H9 (cell line): ENCODE results near the gene POTEM. TPM values are rescaled to one million over a fixed set of nuclear protein-coding genes. Genes with fewer than 3 reads are reported as not detected.
"Not testable (repeated sequence)": the region's sequence is repeated elsewhere in the genome, so short reads cannot be mapped to it uniquely, and the experiment has no call there.

ENCODE experiments used
- DNase-seq: peaks from one replicate; pipeline ENCODE4 v3.0.0-alpha.2; 2017
- H2AFZ ChIP-seq: one replicate; pipeline ENCODE4 v1.6.1; 2013; ENCODE audit warnings: mild to moderate bottlenecking, low read length, control low read depth, moderate library complexity
- H2AK5ac ChIP-seq: 2 replicates; pipeline ENCODE4 v1.6.1; 2013; ENCODE audit warnings: low read length, control low read depth, mixed read lengths; ENCODE audit not compliant: insufficient read length
- H2BK120ac ChIP-seq: one replicate; pipeline ENCODE4 v1.6.1; 2013; ENCODE audit warnings: low read depth, mild to moderate bottlenecking, low read length, control low read depth, inconsistent platforms; ENCODE audit not compliant: poor library complexity, severe bottlenecking
- H2BK12ac ChIP-seq: 2 replicates; pipeline ENCODE4 v1.6.1; 2013; ENCODE audit warnings: low read length, control low read depth, mixed read lengths, low read depth; ENCODE audit not compliant: insufficient read length
- H2BK15ac ChIP-seq: 2 replicates; pipeline ENCODE4 v1.6.1; 2013; ENCODE audit warnings: low read depth, low read length, control low read depth
- H2BK20ac ChIP-seq: one replicate; pipeline ENCODE4 v1.6.1; 2013; ENCODE audit warnings: low read depth, mild to moderate bottlenecking, low read length, control low read depth, inconsistent platforms; ENCODE audit not compliant: poor library complexity, severe bottlenecking
- H2BK5ac ChIP-seq: 2 replicates; pipeline ENCODE4 v1.6.1; 2013; ENCODE audit warnings: low read length, control low read depth, mixed read lengths; ENCODE audit not compliant: insufficient read length
- H3K14ac ChIP-seq: 2 replicates; pipeline ENCODE4 v1.6.1; 2013; ENCODE audit warnings: low read length, control low read depth; ENCODE audit not compliant: insufficient read depth
- H3K18ac ChIP-seq: 2 replicates; pipeline ENCODE4 v1.6.1; 2013; ENCODE audit warnings: low read depth, mild to moderate bottlenecking, mixed read lengths, low read length, control low read depth; ENCODE audit not compliant: insufficient read length
- H3K23ac ChIP-seq: 2 replicates; pipeline ENCODE4 v1.6.1; 2013; ENCODE audit warnings: low read length, control low read depth, mixed read lengths, low read depth; ENCODE audit not compliant: insufficient read length
- H3K23me2 ChIP-seq: 2 replicates; pipeline ENCODE4 v1.6.1; 2013; ENCODE audit warnings: low read depth, mild to moderate bottlenecking, mixed read lengths, low read length, control low read depth; ENCODE audit not compliant: insufficient read length, poor library complexity, severe bottlenecking
- H3K27ac ChIP-seq: 2 replicates; pipeline ENCODE4 v1.5.1; 2013; ENCODE audit warnings: low read length, control low read depth, mixed read lengths, low read depth; ENCODE audit not compliant: insufficient read length
- H3K27me3 ChIP-seq: 2 replicates; pipeline ENCODE4 v1.6.1; 2013; ENCODE audit warnings: low read length, control low read depth, inconsistent platforms; ENCODE audit not compliant: insufficient read depth
- H3K4ac ChIP-seq: 2 replicates; pipeline ENCODE4 v1.6.1; 2013; ENCODE audit warnings: low read depth, mild to moderate bottlenecking, control low read depth, inconsistent platforms, low read length, moderate library complexity
- H3K4me1 ChIP-seq: 2 replicates; pipeline ENCODE4 v1.6.1; 2013; ENCODE audit warnings: low read length, control low read depth, inconsistent platforms; ENCODE audit not compliant: insufficient read depth
- H3K4me2 ChIP-seq: 2 replicates; pipeline ENCODE4 v1.6.1; 2013; ENCODE audit warnings: low read length, control low read depth, mixed read lengths; ENCODE audit not compliant: insufficient read length, insufficient read depth
- H3K56ac ChIP-seq: 2 replicates; pipeline ENCODE4 v1.6.1; 2013; ENCODE audit warnings: low read depth, mild to moderate bottlenecking, mixed read lengths, low read length, control low read depth; ENCODE audit not compliant: insufficient read length
- H3K79me1 ChIP-seq: 2 replicates; pipeline ENCODE4 v1.6.1; 2013; ENCODE audit warnings: low read depth, mild to moderate bottlenecking, moderate library complexity, low read length, control low read depth, inconsistent platforms; ENCODE audit not compliant: insufficient read depth, poor library complexity, severe bottlenecking
- H3K79me2 ChIP-seq: 2 replicates; pipeline ENCODE4 v1.6.1; 2013; ENCODE audit warnings: low read length, control low read depth, inconsistent platforms; ENCODE audit not compliant: insufficient read depth
- H3K9ac ChIP-seq: 2 replicates; pipeline ENCODE4 v1.6.1; 2013; ENCODE audit warnings: low read length, control low read depth, mixed read lengths; ENCODE audit not compliant: insufficient read length; ENCODE audit errors: extremely low read depth
- H3K9me3 ChIP-seq: one replicate; pipeline ENCODE4 v1.6.1; 2013; ENCODE audit warnings: low read depth, low read length, inconsistent platforms; ENCODE audit not compliant: control insufficient read depth
- H3T11ph ChIP-seq: one replicate; pipeline ENCODE4 v1.6.1; 2013; ENCODE audit warnings: mild to moderate bottlenecking, low read length, control low read depth, inconsistent platforms
- H4K20me1 ChIP-seq: one replicate; pipeline ENCODE4 v1.6.1; 2013; ENCODE audit not compliant: control insufficient read depth, insufficient read length, insufficient read depth
- H4K5ac ChIP-seq: 2 replicates; pipeline ENCODE4 v1.6.1; 2013; ENCODE audit warnings: low read depth, mild to moderate bottlenecking, mixed read lengths, low read length, control low read depth; ENCODE audit not compliant: insufficient read length
- H4K8ac ChIP-seq: replicated peaks from 2 replicates; pipeline ENCODE4 v1.6.1; 2013; ENCODE audit warnings: low read length, control low read depth, mixed read lengths, low read depth; ENCODE audit not compliant: insufficient read length
- H4K91ac ChIP-seq: 2 replicates; pipeline ENCODE4 v1.6.1; 2013; ENCODE audit warnings: low read depth, mild to moderate bottlenecking, moderate library complexity, mixed read lengths, low read length, control low read depth; ENCODE audit not compliant: insufficient read length
- H3K27ac Mint-ChIP-seq, 3 experiments: 2 replicates in 2 of 3; 3 replicates in 1 of 3; pipeline ENCODE4 v1.8.0; 2020 to 2021; ENCODE audit warnings: mixed read lengths in 3 of 3, mild to moderate bottlenecking in 1 of 3, moderate library complexity in 1 of 3
- H3K27me3 Mint-ChIP-seq: 2 replicates; pipeline ENCODE4 v1.8.0; 2021; ENCODE audit warnings: low read depth, mild to moderate bottlenecking, moderate library complexity, mixed read lengths
- H3K36me3 Mint-ChIP-seq, 3 experiments: 2 replicates in 2 of 3; 3 replicates in 1 of 3; pipeline ENCODE4 v1.8.0; 2020 to 2021; ENCODE audit warnings: low read depth in 3 of 3, mixed read lengths in 3 of 3; ENCODE audit not compliant: insufficient read depth in 1 of 3
- H3K4me1 Mint-ChIP-seq, 2 experiments: 2 replicates each; pipeline ENCODE4 v1.8.0; 2020; ENCODE audit warnings: mixed read lengths in 2 of 2
- H3K4me3 Mint-ChIP-seq, 2 experiments: 2 replicates in 1 of 2; 3 replicates in 1 of 2; pipeline ENCODE4 v1.8.0; 2020 to 2021; ENCODE audit warnings: mild to moderate bottlenecking in 2 of 2, mixed read lengths in 2 of 2, moderate library complexity in 1 of 2
- H3K9me3 Mint-ChIP-seq, 2 experiments: 2 replicates in 1 of 2; 3 replicates in 1 of 2; pipeline ENCODE4 v1.8.0; 2020; ENCODE audit warnings: mild to moderate bottlenecking in 2 of 2, mixed read lengths in 2 of 2, moderate library complexity in 1 of 2
- WGBS: extraction: QIAGEN DNeasy Blood & Tissue Kit; methylation state at CpG from one replicate; pipeline ENCODE4 v1.1.7; 2013; ENCODE audit warnings: missing lambda C conversion rate, low lambda C conversion rate, mixed read lengths; ENCODE audit not compliant: insufficient read length; ENCODE audit errors: extremely low coverage; 5-methylcytosine and 5-hydroxymethylcytosine counted together
- total RNA-seq: library from RNA; stranded (reverse); gene quantifications from 2 replicates; pipeline ENCODE4 v1.2.1, GENCODE V29; 2021

Gene POTEM
- total RNA-seq, 1 experiment from 2014 or later: not detected

DNA sequence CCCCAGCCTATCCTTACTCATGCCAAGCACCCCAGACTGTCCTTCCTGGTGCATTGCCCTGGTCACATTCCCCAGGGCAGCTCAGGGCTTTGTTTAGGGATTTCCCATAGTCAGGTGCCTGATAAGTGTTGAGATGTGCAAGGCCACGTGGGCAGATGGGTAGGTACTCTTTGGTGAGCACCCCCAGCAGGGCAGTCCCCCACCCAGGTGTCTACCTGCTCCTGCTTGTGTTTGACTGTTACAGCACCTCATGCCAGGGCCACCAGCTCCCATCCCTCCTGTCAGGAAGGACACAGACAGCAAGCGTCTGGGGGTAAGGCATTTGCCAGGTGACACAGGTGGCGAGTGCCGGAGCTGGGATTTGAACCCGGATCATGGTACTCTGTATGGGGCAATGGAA, 2.4 kb upstream of the POTEM start:
- H3K9me3 ChIP-seq, H4K20me1 ChIP-seq, H2BK120ac ChIP-seq, H3K4me1 ChIP-seq, H3K27ac Mint-ChIP-seq, H3T11ph ChIP-seq, H3K79me2 ChIP-seq, H3K4ac ChIP-seq, DNase-seq, H3K27me3 Mint-ChIP-seq, H3K4me2 ChIP-seq, H3K36me3 Mint-ChIP-seq, H3K27me3 ChIP-seq, H3K56ac ChIP-seq, H3K18ac ChIP-seq, H3K4me3 Mint-ChIP-seq, H4K91ac ChIP-seq, H3K79me1 ChIP-seq, H2AFZ ChIP-seq, H2BK5ac ChIP-seq, H4K8ac ChIP-seq, H3K9ac ChIP-seq, H3K23me2 ChIP-seq, H2BK12ac ChIP-seq, H3K14ac ChIP-seq, H3K27ac ChIP-seq, H4K5ac ChIP-seq, H3K23ac ChIP-seq, H2BK15ac ChIP-seq, H2AK5ac ChIP-seq, H3K4me1 Mint-ChIP-seq, H2BK20ac ChIP-seq: not testable (repeated sequence)
- H3K9me3 Mint-ChIP-seq: peaks cover 14 to 15% of the 10 kb centered on the region in 2 experiments
- WGBS: no CpG with 5 or more reads among the region's 5 CpGs

DNA sequence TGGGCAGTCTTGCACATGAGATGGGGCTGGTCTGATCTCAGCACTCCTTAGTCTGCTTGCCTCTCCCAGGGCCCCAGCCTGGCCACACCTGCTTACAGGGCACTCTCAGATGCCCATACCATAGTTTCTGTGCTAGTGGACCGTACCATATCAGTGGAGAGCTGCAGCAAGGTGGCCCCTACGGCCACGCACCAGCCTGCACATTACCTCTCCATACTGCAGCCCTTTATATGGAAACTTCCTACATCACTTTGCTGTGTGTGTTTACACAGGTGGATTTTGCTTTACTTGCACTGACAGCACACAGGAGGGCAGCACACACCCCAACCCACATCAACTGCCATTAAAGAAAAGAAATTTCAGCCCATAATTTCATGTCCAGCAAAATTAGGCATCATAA, 35.3 kb downstream of the POTEM start:
- H3K27me3 Mint-ChIP-seq, H2AFZ ChIP-seq, H3K27ac ChIP-seq, H3K4ac ChIP-seq, H3T11ph ChIP-seq, H3K36me3 Mint-ChIP-seq, H4K8ac ChIP-seq, H3K23me2 ChIP-seq, H2BK20ac ChIP-seq, H2BK5ac ChIP-seq, H4K5ac ChIP-seq, H3K4me2 ChIP-seq, H4K20me1 ChIP-seq, H3K4me3 Mint-ChIP-seq, H3K23ac ChIP-seq, H3K9ac ChIP-seq, H3K9me3 ChIP-seq, H3K79me1 ChIP-seq, H3K56ac ChIP-seq, H3K18ac ChIP-seq, H2AK5ac ChIP-seq, H3K79me2 ChIP-seq, H3K27me3 ChIP-seq, H2BK120ac ChIP-seq, H3K9me3 Mint-ChIP-seq, H4K91ac ChIP-seq, H2BK12ac ChIP-seq, H3K27ac Mint-ChIP-seq, H2BK15ac ChIP-seq, H3K4me1 Mint-ChIP-seq, DNase-seq, H3K14ac ChIP-seq, H3K4me1 ChIP-seq: not testable (repeated sequence)
- WGBS: no CpG with 5 or more reads among the region's 3 CpGs
